Activated naive CD4-positive, alpha-beta T cell (primary cell): Measurements from ENCODE around the gene TMEM248.
"Not testable (repeated sequence)": the region's sequence is repeated elsewhere in the genome, so short reads cannot be mapped to it uniquely, and the experiment has no call there.

ENCODE experiments used
- DNase-seq, 4 experiments: peaks; one replicate each; lab custom pipeline; 2025; lab: John Stamatoyannopoulos, UW

The TMEM248 gene

DNA sequence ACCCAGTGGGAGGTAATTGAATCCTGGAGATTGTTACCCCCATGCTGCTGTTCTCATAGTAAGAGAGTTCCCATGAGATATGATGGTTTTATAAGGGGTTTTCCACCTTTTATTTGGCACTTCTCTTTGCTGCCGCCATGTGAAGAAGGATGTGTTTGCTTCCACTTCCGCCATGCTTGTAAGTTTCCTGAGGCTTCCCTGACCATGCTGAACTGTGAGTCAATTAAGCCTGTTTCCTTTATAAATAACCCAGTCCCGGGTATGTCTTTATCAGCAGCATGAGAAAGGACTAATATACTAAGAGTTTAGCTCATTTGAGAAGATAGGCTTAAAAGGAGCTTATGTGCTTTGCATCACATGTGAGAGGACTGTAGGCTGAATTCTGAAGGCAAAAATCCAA is 29.3 kb downstream of the TMEM248 start:
- no peak for DNase-seq

DNA sequence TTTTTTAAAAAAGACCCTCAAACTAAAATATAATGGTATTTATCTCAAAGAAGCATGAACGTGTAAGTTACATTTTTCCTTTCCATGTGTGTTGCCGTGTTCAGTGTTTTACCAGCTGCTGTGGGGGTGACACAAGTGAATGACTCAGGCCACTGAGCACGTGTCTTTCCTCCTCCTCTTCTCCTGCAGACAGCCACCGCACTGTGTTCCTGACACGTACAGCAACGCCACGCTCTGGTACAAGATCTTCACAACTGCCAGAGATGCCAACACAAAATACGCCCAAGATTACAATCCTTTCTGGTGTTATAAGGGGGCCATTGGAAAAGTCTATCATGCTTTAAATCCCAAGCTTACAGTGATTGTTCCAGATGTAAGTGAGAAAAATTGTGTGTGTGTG is 29.7 kb downstream of the TMEM248 start:
- DNase-seq: no peak

DNA sequence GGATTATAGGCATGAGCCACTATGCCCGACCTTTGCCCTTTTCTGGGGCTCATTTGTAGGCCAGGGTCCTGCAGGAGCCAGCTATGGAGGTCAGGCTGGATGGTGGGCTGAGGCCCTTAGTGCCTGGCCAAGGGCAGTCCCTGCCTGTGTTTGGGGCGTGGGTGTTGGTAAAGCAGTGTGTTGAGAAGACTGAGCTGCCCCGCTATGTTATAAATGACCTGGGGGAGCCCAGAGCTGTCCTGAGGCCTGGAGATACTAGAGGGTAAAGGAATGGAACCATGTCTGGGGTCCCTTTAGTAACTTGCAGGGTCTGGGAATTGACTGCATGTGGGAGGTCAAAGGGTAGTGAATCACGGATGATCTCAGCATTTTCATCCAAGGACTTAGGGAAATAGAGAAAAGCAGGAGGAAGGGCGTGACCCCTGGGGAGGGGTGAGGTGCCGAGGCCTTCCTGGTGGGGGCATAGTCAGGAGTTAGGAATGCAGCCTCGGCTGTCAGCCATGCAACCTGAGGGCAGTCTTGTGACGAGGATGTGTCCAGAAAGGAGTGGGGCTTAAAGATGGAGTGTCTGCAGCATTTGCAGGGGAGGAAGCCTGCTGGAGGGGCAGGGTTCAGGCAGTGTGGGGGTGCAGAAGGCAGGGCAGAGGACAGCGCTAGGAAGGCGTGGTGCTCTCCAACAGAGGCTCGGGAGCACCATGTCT is 31.5 kb downstream of the TMEM248 start:
- DNase-seq: no peak

DNA sequence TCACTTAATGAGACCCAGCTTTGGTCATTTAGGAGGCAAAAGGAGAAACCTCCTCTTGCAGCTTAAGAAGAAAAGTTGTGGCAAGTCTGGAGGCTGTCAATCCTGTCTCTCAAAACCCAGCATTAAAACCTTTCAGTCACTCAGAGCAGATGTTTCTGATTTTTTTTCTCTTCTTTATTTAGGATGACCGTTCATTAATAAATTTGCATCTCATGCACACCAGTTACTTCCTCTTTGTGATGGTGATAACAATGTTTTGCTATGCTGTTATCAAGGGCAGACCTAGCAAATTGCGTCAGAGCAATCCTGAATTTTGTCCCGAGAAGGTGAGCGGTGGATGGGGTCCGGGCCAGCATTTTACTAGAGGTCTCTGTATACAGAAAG is 32.0 kb downstream of the TMEM248 start:
- no peak for DNase-seq

DNA sequence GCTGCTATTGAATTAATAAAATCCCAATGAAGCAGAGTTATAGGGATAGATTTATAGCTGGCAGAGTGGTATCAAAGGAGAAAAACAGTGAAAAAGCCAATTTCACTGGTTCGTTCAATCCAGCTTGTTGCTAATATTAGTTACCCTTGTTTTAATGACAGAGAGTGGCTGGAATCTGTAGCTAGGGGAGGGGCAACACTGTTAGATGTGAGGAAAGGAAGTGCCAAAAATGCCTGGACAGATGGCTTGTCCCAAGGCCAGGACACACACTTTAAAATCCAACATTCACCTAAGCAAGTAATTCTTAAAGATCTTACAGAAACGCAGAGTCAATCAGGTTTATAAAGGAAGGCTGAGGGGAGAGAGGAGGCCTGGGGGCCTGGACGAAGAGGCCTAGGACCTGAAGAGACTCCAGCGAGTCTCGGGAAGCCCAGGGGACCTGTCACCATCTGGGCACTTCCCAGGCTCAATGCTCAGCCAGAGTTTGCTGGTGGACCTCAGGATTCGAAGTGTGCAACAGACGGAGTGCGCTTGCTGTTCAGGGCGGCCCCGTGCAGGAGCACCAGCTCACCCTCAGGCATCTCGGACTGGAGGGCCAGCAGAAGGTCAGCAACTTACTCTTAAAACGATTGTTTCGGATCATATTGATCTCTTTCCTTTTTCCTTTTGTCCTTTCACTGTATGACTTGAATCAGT is 36.7 kb downstream of the TMEM248 start:
- DNase-seq: no peak

DNA sequence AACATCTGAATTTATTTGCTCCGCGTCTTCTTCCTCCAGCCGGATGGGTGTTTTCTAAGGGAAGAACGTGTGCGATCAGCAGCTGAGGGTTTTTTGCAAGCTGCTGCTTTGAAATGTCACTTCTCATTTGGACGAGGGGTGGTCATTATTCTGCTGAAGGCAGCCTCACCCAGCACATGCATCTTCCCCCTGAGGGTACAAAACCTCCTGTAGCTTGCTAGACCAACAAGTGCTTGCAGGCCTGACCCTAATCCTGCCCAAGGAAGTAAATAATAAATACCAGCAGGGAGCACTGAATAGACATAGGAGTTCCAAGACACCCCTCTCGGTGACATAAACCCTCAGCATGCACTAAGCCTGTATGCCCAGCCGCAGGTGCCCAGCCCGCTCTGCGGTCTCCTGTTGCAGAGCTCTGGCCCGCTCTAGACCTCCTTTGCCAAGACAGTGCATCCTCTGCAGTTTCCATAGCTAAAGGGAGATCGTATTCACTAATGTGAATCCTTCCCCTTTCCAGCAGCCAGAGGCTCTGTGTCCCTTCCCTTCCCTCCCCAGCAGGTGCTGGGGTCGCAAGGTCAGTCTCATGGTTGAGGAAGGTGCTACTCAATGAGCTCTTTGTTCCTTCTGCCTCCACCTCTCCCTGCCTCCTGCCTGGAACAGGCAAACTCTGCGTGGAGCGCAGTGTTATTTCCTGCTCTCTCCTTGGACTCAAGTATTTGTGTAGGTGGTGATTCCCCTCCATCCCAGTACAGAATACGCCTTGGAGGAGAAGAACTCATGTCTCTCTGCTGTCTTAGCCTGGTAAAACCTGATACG is 37.7 kb downstream of the TMEM248 start:
- no peak for DNase-seq

DNA sequence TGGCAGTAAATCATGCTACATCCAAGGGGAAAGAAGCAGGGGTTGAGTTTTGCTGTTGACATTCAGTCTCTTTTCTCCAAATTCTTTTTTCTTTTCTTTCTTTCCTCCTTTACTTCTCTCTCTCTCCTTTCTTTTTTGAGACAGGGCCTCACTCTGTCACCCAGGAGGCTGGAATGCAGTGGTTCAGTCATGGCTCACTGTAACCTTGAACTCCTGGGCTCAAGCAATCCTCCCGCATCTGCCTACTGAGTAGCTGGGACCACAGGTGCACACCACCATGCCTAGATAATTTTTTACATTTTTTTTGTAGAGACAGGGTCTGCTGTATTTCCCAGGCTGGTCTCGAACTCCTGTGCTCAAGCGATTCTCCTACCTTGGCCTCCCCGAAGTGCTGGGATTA is 39.2 kb downstream of the TMEM248 start:
- no peak for DNase-seq

DNA sequence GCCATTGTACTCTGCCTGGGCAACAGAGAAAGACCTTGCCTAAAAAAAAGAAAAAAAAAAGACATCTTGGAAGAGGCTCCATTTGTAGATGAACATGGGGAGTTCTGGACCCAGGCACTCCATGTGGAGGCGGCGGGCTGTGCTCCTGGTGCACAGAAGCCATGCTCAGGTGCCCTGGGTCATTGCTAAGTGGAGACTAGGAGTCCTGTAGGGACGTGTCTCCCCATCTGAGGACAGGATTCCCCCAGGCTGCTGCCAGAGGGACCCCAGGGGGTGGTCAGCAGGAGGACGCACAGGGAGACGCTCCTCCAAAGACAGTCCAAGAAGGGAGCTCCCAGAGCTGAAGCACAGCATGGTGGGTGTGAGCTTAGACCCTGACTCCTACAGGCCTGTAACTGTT is 40.1 kb downstream of the TMEM248 start:
- DNase-seq: no peak

DNA sequence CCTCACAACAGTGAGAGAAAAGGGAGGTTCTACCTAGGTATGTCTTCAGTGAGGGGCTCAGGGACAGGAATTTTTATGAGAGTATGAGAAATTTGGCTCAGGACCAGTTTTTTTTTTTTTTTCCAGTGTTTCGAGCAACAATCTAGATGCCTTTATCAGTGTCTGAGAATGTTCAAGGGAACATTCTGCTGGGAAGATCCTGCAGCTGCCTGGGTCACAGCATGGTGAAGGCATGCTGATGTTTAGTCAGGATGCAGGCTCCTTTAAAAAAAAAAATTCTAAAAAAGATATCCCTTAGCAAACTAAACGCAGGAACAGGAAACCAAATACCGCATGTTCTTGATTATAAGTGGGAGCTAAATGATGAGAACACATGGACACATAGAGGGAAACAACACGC is 43.4 kb downstream of the TMEM248 start:
- no peak for DNase-seq

DNA sequence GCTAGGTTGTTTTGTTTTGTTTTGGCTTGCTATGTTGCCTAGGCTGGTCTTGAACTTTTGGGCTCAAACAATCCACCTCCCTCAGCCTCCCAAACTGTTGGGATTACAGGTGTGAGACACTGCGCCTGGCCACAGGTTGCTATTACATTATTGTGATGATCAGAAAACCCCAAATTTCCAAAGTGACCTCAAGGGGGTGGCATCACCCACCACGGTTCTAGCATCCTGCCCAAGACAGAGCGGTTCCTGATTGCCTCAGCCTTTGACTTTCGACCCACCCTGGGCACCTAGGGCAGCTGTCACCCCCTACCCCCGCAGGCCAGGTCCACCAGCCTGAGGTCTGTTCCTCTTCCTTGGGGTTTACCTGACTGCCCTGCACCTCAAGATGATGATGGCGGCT is 46.0 kb downstream of the TMEM248 start:
- DNase-seq: no peak

DNA sequence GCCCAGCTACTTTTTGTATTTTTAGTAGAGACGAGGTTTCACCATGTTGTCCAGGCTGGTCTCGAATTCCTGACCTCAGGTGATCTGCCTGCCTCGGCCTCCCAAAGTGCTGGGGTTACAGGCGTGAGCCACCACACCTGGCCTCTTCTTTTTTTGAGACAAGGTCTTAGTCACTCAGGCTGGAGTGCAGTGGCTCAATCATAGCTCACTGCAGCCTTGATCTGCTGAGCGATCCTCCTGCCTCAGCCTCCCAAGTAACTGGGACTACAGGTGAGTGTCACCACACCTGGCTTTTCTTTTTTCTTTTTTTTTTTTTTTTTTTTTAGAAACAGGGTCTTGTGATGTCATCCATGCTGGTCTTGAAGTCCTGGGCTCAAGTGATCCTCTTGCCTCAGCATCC is 48.0 kb downstream of the TMEM248 start:
- not testable (repeated sequence) for DNase-seq

DNA sequence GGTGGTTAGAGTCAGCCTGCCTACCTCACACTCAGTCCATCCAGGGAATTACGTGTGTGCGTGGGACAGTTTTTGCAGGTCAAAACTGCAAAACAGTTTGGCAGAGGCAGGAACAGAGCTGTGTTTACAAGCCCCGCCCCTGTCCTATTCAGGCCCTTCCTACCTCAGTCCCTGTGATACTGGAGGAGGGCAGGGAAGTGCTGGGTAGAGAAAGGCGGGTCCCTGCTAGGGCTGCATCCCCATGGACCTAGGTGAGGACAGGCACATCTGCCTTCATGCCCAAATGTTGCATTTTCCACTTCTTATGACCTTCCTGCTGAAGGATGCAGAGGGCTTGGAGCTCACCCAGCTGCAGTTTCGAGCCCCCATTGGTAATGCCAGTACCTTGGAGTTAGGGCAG is 49.3 kb downstream of the TMEM248 start:
- no peak for DNase-seq

DNA sequence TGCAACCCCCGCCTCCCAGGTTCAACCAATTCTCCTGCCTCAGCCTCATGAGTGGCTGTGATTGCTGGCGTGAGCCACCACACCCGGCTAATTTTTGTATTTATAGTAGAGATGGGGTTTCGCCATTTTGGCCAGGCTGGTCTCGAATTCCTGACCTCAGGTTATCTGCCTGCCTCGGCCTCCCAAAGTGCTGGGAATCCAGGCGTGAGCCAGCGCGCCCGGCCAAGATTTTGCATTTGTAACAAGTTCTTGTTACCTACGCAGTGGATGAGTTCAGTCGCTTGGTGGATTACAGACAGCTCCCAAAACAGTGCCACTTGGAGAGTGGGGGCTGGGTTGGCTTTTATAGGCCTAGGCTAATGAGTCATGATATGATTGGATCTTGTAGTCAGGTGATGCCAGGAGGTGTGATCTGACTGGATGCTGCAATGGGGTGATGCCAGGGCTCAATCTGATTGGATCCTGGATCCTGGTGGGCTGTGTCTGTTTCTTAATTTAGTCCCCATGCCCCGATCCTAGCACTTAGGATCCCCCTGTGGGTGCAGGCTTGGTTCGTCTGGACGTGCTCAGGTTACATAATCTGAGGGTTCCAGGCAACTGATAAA is 54.1 kb downstream of the TMEM248 start:
- no peak for DNase-seq

DNA sequence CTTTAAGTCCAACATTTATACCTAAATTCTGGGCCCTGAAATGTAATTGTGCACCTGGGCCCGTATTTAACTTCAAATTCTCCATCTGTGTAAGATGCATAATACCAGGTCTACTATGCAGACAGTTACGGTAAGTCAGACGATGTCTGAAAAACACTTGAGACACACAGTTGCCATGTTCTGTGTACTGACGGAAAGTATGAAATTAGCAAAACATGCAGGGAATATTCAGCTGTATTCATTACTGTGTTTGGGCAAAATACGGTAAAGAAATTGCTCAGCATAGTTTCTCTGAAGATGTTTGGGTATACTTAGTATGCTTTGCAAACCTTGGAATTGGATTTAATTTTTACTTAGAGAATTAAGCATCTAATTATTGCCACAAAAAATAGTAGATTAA is 57.3 kb downstream of the TMEM248 start:
- DNase-seq: not testable (repeated sequence)

DNA sequence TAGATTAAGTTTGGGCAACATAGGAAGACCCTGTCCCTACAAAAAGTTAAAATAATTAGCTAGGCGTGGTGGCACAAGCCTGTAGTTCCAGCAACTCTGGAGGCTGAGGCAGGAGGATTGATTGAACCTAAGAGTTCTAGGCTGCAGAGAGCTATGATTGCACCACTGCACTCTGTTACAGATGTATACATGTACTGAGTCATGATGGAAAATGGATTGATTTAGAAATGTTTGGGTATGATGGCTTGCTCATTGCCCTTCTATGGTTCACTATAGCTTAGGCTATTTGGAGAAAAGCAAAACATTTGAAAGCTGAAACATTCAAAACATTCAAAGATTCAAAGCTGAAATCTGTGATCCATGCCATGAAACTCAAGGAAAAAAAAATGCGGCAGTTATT is 58.0 kb downstream of the TMEM248 start:
- DNase-seq: not testable (repeated sequence)

DNA sequence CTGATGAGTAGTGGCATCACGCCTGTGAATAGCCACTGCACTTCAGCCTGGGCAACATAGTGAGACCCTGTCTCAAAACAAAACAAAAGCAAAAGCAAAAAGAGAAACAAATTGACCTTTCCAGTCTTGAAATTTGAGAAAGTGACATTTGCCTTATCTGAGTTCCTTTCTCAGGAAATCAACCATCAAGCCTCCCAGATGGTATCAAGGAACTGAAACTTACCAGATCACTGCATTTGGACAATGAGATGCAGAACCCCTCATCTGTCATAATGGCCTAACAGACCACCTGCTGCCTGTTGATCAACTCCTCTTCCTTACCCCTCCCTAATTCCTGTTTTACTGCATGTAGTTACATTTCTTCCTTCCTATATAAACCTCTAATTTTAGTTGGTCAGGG is 59.3 kb downstream of the TMEM248 start:
- DNase-seq: not testable (repeated sequence)

DNA sequence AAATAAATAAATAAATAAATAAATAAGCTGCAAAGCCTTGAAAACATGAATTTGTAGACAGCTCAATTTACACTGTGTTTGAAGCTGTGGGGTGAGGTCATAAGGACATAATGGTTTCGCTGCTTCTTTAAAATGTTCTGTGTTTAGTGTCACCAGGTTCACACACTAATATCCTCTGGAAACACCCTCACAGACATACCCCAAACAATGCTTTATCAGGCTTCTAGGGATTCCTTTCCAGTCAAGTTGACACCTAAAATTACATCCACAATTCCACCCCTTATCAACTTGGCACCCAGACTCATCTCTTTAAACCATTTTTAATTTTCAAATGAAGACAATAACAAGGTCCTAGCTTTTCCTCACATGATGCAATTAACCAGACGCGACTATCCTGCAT is 68.5 kb downstream of the TMEM248 start:
- not testable (repeated sequence) for DNase-seq

DNA sequence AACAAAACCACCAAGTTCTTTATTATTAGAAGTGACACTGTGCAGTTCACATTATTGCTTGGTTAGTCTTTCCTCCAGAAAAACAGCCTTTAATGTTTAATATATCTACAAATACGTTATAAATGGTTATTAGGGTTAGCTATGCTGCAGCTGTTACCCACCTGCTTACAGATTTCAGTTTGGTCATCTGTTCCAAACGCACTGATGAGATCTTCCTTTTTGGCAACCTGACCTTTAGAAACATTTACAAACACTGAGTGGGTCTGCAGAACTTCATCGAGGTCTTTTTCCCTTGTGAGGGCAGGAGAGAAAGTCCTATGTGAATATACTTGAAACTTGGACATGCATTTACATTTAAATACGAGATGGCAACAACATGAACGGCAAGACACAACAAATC is 73.0 kb downstream of the TMEM248 start:
- DNase-seq: not testable (repeated sequence)

DNA sequence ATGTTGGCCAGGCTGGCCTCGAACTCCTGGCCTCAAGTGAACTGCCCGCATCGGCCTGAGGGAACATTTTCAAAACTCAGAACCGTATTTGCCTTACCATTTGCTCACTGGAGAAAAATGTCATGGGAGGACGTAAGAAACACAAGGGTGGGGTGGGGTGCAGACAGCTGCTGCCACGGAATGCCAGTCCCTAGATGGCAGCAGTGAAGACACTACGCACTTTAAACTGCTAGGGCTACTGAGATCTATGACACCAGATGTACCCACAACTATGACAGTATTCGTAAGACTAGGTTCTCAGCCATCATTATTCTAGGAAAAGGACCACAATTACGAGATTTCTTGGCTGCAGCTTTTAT is 73.6 kb downstream of the TMEM248 start:
- DNase-seq: peak in 2 of 4 experiments; percentile 27 to 36

DNA sequence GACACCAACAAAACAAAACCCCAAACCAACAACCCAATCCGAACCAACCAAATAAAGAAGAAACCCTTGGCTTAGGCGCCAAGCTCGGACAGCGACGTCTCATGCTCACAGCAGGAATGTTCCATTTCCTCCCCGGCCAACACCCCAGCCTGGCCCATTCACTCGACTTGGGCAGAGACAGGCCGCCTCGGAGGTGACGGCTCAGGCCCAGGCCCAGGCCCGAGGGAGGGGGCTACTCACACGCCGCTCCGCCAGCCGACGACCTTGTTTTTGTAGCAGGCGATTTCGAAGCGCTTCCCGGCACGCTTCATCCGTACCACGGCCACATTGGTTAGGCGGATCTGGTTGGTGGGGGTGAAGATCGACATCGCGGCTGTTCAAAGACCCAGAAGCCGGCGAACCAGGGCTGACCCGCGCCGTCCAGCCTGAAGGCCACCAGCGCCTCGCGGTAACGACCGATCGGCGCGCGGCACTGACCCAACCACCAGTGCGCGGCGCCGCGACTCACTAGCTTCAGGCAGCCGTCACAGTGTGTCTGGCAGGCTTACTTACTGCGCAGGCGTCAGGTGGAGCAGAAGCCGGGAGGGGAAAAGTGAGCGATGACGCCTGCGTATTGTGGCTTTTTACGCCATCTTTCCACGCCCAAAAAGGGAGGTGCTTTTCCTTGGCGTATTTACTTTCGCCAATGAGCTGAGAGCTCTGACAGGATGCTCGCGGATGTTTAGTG is 74.2 kb downstream of the TMEM248 start, which contains the start of gene SBDS:
Gene SBDS (minus strand): TSS at position 537 of the 727 bp plus-strand sequence. CDS start 169 bp downstream, at position 368.
- peak; percentile 62 to 84 (median 74) for DNase-seq

DNA sequence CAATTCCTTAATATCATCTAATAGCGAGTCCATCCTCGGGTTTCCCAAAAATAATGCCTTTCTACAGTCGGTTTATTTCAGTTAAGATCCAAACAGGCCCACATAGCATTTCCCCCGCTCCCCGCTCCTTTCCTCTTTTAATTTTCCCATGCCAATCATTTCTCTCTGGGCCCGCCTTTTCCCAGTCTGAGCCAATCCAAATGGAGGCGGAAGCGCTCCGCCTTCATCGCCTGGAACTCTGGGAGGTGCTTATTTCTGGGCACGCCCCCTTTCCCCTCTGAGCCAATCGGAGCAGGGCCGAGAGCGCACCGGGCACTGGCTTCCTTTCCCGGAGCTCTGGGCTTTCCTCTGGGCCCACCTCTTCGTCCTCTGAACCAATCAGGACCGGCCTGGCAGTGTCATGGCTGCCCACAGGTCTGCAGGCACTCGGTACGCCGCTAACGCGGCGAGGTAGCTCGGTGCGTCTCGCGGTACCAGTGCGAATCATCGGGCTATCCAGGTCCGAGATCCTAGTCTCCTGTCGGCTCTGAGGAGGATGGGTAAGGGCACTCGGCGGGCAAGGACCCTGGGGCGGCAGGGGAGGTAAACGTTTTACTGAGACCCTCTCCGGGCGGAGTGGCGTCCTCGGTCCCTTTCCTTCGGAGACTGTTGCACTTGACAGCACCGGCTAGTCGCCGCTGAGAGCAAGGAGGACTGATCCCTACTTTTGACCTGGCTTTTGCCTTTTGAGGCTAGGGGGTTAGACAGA is 75.6 kb downstream of the TMEM248 start, which contains the start of gene TYW1:
Gene TYW1 (plus strand): TSS at position 390 of the 748 bp plus-strand sequence. CDS start 146 bp downstream, at position 536.
- peak; percentile 92 to 97 (median 96) for DNase-seq
